ENCODE measurements around the gene ETV6. TPM values are rescaled to one million over a fixed set of nuclear protein-coding genes. Genes with fewer than 3 reads are reported as not detected.

Gene ETV6
- total and polyA plus RNA-seq, 9 of the 15 experiments (the other 6 are each of a cell fraction or from before 2014, with no cell fraction given): 0.81 to 12.7 (median 4.1) TPM

DNA sequence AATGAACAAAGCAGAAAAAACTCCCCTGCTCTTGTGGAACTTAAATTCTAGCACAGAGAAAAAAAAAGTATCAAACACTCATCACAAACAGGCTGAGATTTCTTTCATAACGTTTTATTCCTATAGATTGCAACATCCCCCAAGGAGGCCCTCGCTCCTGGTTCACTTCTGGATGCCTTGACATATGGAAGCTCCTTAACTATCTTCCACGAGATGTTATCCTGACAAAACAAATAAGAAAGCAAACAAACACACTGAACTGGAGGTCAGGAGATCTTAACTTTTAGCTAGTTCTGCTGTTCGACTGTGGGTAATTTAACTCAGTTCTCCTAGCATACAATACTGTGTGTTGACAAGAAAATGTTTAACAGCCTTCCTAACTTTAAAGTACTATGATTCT lies 104.8 kb downstream of the ETV6 start (continued):
- TF ChIP-seq, protein P1, sequence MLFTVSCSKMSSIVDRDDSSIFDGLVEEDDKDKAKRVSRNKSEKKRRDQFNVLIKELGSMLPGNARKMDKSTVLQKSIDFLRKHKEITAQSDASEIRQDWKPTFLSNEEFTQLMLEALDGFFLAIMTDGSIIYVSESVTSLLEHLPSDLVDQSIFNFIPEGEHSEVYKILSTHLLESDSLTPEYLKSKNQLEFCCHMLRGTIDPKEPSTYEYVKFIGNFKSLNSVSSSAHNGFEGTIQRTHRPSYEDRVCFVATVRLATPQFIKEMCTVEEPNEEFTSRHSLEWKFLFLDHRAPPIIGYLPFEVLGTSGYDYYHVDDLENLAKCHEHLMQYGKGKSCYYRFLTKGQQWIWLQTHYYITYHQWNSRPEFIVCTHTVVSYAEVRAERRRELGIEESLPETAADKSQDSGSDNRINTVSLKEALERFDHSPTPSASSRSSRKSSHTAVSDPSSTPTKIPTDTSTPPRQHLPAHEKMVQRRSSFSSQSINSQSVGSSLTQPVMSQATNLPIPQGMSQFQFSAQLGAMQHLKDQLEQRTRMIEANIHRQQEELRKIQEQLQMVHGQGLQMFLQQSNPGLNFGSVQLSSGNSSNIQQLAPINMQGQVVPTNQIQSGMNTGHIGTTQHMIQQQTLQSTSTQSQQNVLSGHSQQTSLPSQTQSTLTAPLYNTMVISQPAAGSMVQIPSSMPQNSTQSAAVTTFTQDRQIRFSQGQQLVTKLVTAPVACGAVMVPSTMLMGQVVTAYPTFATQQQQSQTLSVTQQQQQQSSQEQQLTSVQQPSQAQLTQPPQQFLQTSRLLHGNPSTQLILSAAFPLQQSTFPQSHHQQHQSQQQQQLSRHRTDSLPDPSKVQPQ (CRISPR knock-in tag; IDR thresholded peaks at IDR 0.05; ENCODE audit: borderline replicate concordance): no peak
- no peak for TF ChIP-seq TBP (optimal IDR thresholded peaks at IDR 0.05; ENCODE audit: low read depth, low read length)
- TF ChIP-seq, protein P2, sequence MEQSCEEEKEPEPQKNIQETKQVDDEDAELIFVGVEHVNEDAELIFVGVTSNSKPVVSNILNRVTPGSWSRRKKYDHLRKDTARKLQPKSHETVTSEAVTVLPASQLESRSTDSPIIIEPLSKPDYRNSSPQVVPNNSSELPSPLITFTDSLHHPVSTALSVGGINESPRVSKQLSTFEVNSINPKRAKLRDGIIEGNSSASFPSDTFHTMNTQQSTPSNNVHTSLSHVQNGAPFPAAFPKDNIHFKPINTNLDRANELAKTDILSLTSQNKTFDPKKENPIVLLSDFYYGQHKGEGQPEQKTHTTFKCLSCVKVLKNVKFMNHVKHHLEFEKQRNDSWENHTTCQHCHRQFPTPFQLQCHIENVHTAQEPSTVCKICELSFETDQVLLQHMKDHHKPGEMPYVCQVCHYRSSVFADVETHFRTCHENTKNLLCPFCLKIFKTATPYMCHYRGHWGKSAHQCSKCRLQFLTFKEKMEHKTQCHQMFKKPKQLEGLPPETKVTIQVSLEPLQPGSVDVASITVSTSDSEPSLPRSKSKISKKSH (CRISPR knock-in tag; IDR thresholded peaks at IDR 0.05): no peak

DNA sequence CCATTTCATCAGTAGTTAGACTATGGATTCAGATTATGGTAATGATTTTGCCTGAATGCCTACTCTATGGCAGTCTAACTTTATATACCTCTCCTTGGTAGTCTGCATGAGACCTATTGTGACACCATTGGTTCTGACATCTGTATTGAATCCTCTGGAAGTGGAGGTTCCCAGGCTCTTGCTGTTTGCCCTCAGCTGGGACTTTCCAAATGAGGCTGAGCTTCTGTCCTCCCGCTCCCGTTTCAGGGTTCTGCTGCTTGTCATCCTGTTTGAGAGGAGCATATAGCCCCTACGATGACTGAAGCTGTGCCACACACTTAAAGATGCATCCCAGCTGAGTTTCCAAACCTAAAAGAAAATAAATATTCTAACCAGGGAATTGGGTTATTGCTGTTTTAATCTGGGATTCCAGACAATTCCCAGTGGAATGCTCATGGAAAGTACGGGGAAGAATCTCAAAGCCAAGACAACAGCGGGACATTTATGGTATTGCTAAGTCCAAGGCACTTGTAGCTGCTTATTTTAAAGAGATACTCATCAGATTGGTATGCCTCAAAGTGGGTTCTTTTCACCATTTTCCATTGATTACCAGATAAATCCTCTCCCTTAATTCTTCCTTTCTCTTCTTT lies 105.9 kb downstream of the ETV6 start:
- Histone ChIP-seq H3K9me3 (replicated peaks; ENCODE audit: control insufficient read depth, insufficient read depth, low read depth, low read length) (no peaks in the 10 kb centered on the region), H3K27ac (ENCODE audit: extremely low read depth, low read depth, low read length) (no peak overlapping the region), H3K9ac (ENCODE audit: insufficient read depth in 1 of 2, low read depth in 2 of 2, low read length in 2 of 2) (no peak overlapping the region), H4K20me1 (replicated peaks; ENCODE audit: control insufficient read depth, insufficient read depth, low read length) (no peaks in the 10 kb centered on the region), H3K4me1 (replicated peaks in 1 of 2; ENCODE audit: control insufficient read depth in 2 of 2, insufficient read depth in 2 of 2, low read length in 2 of 2) (no peaks in the 10 kb centered on the region), H3K4me2 (ENCODE audit: insufficient read depth, low read length) (no peak overlapping the region), H2AFZ (ENCODE audit: low read depth, low read length) (no peak overlapping the region), H3K9me1 (ENCODE audit: control insufficient read depth, insufficient read depth, low read length) (no peaks in the 10 kb centered on the region), H3K79me2 (ENCODE audit: control insufficient read depth, insufficient read depth, low read length) (no peaks in the 10 kb centered on the region), H3K27me3 (ENCODE audit: control insufficient read depth in 2 of 2, insufficient read depth in 2 of 2, low read length in 2 of 2) (no peaks in the 10 kb centered on the region), H3K36me3 (ENCODE audit: control insufficient read depth, insufficient read depth, low read length) (no peaks in the 10 kb centered on the region), H3K4me3 (no peak overlapping the region)
- BruUV-seq (replicated peaks): no TSS peak
- ChIA-PET POLR2A (no interaction called here), CTCF (ENCODE audit: low intra/inter-chr PET ratio) (no interaction called here)
- WGBS (ENCODE audit: insufficient coverage, low coverage, missing lambda C conversion rate): 75% methylated on average over 5 of the region's 5 CpGs
- no peak for DNase-seq (ENCODE audit: extremely low read depth in 1 of 4, low spot score in 3 of 4)
- in situ Hi-C loops (cut with MboI): no loop called here
- intact Hi-C loops (cut with micrococcal nuclease): no loop called here
- ATAC-seq: no peak
- no peak for FAIRE-seq
- no peak for TF ChIP-seq ZNF444 (CRISPR knock-in tag; IDR thresholded peaks at IDR 0.05)
- TF ChIP-seq RBM39 (optimal IDR thresholded peaks at IDR 0.05; ENCODE audit: low read depth, low read length): no peak
- no peak for TF ChIP-seq MAFG (tag; conservative IDR thresholded peaks at IDR 0.05)
- TF ChIP-seq, protein P3, sequence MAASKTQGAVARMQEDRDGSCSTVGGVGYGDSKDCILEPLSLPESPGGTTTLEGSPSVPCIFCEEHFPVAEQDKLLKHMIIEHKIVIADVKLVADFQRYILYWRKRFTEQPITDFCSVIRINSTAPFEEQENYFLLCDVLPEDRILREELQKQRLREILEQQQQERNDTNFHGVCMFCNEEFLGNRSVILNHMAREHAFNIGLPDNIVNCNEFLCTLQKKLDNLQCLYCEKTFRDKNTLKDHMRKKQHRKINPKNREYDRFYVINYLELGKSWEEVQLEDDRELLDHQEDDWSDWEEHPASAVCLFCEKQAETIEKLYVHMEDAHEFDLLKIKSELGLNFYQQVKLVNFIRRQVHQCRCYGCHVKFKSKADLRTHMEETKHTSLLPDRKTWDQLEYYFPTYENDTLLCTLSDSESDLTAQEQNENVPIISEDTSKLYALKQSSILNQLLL (CRISPR knock-in tag; IDR thresholded peaks at IDR 0.05; ENCODE audit: borderline replicate concordance): no peak
- TF ChIP-seq STAT5B (CRISPR knock-in tag; IDR thresholded peaks at IDR 0.05): no peak
- no peak for TF ChIP-seq RFX5 (IDR thresholded peaks at IDR 0.05; ENCODE audit: low read depth, low read length)
- TF ChIP-seq, protein P4, sequence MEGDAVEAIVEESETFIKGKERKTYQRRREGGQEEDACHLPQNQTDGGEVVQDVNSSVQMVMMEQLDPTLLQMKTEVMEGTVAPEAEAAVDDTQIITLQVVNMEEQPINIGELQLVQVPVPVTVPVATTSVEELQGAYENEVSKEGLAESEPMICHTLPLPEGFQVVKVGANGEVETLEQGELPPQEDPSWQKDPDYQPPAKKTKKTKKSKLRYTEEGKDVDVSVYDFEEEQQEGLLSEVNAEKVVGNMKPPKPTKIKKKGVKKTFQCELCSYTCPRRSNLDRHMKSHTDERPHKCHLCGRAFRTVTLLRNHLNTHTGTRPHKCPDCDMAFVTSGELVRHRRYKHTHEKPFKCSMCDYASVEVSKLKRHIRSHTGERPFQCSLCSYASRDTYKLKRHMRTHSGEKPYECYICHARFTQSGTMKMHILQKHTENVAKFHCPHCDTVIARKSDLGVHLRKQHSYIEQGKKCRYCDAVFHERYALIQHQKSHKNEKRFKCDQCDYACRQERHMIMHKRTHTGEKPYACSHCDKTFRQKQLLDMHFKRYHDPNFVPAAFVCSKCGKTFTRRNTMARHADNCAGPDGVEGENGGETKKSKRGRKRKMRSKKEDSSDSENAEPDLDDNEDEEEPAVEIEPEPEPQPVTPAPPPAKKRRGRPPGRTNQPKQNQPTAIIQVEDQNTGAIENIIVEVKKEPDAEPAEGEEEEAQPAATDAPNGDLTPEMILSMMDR (IDR thresholded peaks at IDR 0.05 in 2 of 3, conservative IDR thresholded peaks at IDR 0.05 in 1 of 3; ENCODE audit: insufficient read depth in 2 of 3, low read depth in 1 of 3, low read length in 3 of 3): no peak
- TF ChIP-seq ZNF347 (CRISPR knock-in tag; IDR thresholded peaks at IDR 0.05; ENCODE audit: low read depth): no peak
- no peak for TF ChIP-seq TRIM24 (IDR thresholded peaks at IDR 0.05)
- no peak for TF ChIP-seq SAP30 (IDR thresholded peaks at IDR 0.05; ENCODE audit: borderline replicate concordance, insufficient read depth, low read depth, low read length, poor library complexity, severe bottlenecking)
